ENCODE data around the gene DEDD. TPM values are rescaled to one million over a fixed set of nuclear protein-coding genes. Genes with fewer than 3 reads are reported as not detected.

Gene DEDD
- total and polyA plus RNA-seq, 2 of the 13 experiments (the other 11 are each of a cell fraction or from before 2014, with no cell fraction given), result 12.6 to 27.8 TPM

DNA sequence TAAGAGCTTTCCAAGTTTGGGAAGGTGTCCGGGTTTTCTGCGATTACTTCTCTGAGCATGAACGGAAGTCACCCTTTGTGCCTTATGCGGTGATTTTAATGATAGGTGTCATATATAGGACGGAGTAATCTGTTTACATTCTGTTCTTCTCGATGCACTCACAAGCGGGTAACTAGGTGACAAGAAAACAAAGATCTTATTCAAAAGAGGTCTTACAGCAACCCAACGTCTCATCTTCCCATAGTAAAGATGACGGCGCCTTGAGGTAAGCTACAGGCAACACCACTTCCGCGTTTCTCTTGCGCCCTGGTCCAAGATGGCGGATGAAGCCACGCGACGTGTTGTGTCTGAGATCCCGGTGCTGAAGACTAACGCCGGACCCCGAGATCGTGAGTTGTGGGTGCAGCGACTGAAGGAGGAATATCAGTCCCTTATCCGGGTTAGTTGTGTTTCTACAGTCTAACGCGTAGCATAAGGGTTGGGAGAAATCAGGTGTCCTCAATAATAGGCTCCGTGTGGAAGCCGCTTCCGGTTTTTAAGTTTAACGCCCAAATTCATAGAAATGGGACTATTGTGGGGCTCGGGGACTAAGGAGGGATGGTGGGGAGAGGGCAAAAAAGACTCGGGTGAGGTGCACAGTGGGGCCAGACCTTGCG is 21.3 kb upstream of the DEDD start, which contains the start of gene UFC1 (continued):
- no peak for TF ChIP-seq RFX5 (IDR thresholded peaks at IDR 0.05; ENCODE audit: low read depth, low read length)
- TF ChIP-seq, protein P1, sequence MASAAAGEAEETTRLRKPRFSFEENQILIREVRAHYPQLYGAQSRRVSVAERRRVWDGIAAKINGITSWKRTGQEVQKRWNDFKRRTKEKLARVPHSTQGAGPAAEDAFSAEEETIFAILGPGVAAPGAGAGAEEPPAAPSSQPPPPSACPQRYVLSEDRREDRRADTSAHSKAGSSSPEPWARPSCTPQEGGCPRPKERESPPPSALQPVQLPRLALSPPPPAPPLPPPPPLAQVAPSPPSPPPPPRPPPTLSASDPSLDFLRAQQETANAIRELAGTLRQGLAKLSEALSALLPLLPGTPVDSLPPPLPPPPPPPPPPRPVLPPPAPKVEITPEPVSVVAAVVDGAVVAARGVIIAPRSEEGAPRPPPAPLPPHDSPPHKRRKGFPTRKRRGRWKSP (CRISPR knock-in tag; IDR thresholded peaks at IDR 0.05), result peak; percentile 68; the same call in 1 of the 2 replicates
- TF ChIP-seq POLR2G (IDR thresholded peaks at IDR 0.05; ENCODE audit: low read depth, low read length), result peak; percentile 92
- no peak for TF ChIP-seq AGO2 (optimal IDR thresholded peaks at IDR 0.05; ENCODE audit: low read depth, low read length)
- no peak for TF ChIP-seq MED13 (CRISPR knock-in tag; IDR thresholded peaks at IDR 0.05)
- TF ChIP-seq MYNN (CRISPR knock-in tag; IDR thresholded peaks at IDR 0.05; ENCODE audit: low read depth), result no peak
- TF ChIP-seq TEAD2 (CRISPR knock-in tag; IDR thresholded peaks at IDR 0.05), result no peak
- peak; percentile 83; the same call in 1 of the 2 replicates for TF ChIP-seq ZNF350 (CRISPR knock-in tag; IDR thresholded peaks at IDR 0.05; ENCODE audit: borderline replicate concordance, low read depth)
- no peak for TF ChIP-seq ZNF549 (CRISPR knock-in tag; IDR thresholded peaks at IDR 0.05)
- TF ChIP-seq, protein P2, sequence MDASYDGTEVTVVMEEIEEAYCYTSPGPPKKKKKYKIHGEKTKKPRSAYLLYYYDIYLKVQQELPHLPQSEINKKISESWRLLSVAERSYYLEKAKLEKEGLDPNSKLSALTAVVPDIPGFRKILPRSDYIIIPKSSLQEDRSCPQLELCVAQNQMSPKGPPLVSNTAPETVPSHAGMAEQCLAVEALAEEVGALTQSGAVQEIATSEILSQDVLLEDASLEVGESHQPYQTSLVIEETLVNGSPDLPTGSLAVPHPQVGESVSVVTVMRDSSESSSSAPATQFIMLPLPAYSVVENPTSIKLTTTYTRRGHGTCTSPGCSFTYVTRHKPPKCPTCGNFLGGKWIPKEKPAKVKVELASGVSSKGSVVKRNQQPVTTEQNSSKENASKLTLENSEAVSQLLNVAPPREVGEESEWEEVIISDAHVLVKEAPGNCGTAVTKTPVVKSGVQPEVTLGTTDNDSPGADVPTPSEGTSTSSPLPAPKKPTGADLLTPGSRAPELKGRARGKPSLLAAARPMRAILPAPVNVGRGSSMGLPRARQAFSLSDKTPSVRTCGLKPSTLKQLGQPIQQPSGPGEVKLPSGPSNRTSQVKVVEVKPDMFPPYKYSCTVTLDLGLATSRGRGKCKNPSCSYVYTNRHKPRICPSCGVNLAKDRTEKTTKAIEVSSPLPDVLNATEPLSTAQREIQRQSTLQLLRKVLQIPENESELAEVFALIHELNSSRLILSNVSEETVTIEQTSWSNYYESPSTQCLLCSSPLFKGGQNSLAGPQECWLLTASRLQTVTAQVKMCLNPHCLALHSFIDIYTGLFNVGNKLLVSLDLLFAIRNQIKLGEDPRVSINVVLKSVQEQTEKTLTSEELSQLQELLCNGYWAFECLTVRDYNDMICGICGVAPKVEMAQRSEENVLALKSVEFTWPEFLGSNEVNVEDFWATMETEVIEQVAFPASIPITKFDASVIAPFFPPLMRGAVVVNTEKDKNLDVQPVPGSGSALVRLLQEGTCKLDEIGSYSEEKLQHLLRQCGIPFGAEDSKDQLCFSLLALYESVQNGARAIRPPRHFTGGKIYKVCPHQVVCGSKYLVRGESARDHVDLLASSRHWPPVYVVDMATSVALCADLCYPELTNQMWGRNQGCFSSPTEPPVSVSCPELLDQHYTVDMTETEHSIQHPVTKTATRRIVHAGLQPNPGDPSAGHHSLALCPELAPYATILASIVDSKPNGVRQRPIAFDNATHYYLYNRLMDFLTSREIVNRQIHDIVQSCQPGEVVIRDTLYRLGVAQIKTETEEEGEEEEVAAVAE (CRISPR knock-in tag; IDR thresholded peaks at IDR 0.05; ENCODE audit: borderline replicate concordance), result no peak
- no peak for TF ChIP-seq KDM1A (CRISPR knock-in tag; IDR thresholded peaks at IDR 0.05)
- TF ChIP-seq ZNF496 (CRISPR knock-in tag; IDR thresholded peaks at IDR 0.05; ENCODE audit: insufficient replicate concordance), result no peak
- TF ChIP-seq, protein P3, sequence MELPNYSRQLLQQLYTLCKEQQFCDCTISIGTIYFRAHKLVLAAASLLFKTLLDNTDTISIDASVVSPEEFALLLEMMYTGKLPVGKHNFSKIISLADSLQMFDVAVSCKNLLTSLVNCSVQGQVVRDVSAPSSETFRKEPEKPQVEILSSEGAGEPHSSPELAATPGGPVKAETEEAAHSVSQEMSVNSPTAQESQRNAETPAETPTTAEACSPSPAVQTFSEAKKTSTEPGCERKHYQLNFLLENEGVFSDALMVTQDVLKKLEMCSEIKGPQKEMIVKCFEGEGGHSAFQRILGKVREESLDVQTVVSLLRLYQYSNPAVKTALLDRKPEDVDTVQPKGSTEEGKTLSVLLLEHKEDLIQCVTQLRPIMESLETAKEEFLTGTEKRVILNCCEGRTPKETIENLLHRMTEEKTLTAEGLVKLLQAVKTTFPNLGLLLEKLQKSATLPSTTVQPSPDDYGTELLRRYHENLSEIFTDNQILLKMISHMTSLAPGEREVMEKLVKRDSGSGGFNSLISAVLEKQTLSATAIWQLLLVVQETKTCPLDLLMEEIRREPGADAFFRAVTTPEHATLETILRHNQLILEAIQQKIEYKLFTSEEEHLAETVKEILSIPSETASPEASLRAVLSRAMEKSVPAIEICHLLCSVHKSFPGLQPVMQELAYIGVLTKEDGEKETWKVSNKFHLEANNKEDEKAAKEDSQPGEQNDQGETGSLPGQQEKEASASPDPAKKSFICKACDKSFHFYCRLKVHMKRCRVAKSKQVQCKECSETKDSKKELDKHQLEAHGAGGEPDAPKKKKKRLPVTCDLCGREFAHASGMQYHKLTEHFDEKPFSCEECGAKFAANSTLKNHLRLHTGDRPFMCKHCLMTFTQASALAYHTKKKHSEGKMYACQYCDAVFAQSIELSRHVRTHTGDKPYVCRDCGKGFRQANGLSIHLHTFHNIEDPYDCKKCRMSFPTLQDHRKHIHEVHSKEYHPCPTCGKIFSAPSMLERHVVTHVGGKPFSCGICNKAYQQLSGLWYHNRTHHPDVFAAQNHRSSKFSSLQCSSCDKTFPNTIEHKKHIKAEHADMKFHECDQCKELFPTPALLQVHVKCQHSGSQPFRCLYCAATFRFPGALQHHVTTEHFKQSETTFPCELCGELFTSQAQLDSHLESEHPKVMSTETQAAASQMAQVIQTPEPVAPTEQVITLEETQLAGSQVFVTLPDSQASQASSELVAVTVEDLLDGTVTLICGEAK (IDR thresholded peaks at IDR 0.05), result peak; percentile 85
- TF ChIP-seq, protein P3 (CRISPR knock-in tag; IDR thresholded peaks at IDR 0.05), result peak; percentile 43; the same call in 1 of the 2 replicates
- TF ChIP-seq FOXP1 (IDR thresholded peaks at IDR 0.05), result no peak
- TF ChIP-seq FOXP1 (CRISPR knock-in tag; IDR thresholded peaks at IDR 0.05), result no peak

All from HepG2 (cell line).